Right forelimb (tissue), 1 donor: ENCODE measurements around the gene ANGPTL8.

Source experiments
- DNase-seq: peaks from one replicate; pipeline ENCODE4 v3.0.0-alpha.2; 2018

ANGPTL8 gene

GRCh38 chr19:11264452-11265176, 25.2 kb downstream of the ANGPTL8 start:
- DNase-seq, result no peak

GRCh38 chr19:11265177-11265784, 25.9 kb downstream of the ANGPTL8 start:
- no peak for DNase-seq

DNA sequence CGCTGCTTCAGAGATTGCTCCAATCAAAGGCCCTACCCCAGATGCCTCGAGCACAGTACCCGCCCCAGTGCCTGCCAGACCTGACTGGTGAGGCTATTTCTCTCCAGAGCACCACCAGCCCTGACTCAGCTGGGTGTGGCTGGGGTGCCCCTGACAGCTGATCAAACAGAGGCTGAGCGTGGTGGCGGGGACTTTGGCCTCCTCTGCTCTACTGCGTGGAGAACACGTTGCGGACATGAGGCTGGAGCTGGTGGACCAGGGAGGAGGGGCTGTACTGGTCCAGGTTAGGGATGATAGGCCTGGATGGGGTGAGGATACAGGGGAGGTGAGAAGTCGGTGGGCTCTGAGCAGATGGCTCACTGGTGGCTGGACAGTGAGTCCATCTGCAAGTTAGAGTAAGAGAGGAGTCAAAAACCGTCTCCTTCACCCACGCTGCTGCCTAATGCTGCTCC, 26.4 kb downstream of the ANGPTL8 start:
- DNase-seq, result no peak

DNA sequence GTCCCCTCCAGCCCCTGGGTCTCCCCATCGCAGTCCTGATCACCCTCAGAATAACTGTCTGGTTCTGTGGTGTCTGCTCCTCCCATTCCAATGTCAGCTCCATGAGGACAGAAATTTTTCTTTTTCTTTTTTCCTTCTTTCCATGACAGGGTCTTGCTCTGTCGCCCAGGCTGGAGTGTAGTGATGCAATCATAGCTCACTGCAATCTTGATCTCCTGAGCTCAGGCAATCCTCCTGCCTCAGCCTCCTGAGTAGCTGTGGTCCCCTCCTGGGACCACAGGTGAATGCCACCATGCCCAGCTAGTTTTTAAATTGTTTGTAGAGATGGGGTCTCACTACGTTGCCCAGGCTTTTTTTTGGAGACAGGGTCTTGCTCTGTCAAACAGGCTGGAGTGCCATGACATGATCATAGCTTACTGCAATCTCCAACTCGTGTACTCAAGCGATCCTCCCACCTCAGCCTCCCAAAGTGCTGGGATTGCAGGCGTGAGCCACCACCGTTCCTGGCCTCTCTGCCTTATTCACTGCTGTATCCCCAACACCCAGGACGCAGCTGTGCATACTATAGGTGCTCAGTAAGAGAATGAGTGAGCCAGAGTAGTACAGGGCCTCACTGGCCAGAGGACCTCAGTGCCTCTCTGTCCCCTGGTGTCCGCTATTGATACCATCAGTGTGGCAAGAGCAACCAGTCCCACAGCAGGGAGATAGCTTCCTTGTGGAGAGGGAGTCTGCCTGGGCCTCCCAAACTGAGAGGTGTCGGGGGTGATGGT, 28.1 kb downstream of the ANGPTL8 start:
- no peak for DNase-seq

DNA sequence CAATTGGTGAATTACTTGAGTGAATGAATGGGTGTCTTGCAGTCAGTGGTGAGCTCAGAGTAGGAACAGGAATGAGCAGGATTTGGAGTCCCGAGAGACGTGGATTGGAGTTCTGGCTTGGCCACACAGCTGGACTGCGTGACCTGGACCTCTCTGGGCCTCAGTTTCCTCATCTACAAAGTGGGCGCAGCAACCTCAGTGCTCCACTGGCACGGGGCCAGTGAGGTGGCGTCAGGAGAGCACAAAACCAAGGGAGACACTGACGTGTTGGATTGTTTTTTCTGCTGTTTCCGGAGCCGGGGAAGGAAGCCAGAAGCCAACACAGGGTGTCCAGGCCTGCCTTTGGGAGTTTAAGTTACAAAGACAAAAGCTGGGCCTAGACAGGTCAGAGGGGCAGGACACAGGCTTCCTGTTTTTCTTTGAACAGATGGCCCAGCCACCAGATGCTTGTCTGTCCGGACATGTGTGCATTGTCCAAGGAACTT, 29.4 kb downstream of the ANGPTL8 start:
- DNase-seq, result peak; percentile 63

GRCh38 chr19:11269408-11269807, 30.0 kb downstream of the ANGPTL8 start:
- DNase-seq, result no peak

GRCh38 chr19:11273296-11273695, 33.9 kb downstream of the ANGPTL8 start:
- DNase-seq, result no peak

DNA sequence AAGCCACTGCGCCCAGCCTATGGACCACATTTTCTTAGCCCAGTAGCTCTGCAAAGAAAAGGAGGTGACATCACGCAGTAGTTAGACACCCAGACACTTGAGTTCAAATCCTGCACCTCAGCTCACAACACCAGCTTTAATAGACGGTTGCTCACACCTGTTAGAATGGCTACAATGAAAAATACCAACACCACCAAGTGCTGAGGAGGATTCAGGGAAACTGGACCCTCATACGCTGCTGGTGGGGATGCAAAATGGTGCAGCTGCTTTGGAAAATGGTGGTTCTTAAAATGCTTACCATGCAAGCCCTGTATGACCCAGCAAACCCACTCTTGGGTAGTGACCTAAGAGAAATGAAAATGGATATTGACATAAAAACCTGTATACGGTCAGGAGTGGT, 34.6 kb downstream of the ANGPTL8 start:
- no peak for DNase-seq

- DNase-seq, result no peak
Measured at GRCh38 chr19:11274533-11275086, 35.2 kb downstream of the ANGPTL8 start.

- DNase-seq, result no peak
Measured at GRCh38 chr19:11278670-11279069, 39.3 kb downstream of the ANGPTL8 start.

DNA sequence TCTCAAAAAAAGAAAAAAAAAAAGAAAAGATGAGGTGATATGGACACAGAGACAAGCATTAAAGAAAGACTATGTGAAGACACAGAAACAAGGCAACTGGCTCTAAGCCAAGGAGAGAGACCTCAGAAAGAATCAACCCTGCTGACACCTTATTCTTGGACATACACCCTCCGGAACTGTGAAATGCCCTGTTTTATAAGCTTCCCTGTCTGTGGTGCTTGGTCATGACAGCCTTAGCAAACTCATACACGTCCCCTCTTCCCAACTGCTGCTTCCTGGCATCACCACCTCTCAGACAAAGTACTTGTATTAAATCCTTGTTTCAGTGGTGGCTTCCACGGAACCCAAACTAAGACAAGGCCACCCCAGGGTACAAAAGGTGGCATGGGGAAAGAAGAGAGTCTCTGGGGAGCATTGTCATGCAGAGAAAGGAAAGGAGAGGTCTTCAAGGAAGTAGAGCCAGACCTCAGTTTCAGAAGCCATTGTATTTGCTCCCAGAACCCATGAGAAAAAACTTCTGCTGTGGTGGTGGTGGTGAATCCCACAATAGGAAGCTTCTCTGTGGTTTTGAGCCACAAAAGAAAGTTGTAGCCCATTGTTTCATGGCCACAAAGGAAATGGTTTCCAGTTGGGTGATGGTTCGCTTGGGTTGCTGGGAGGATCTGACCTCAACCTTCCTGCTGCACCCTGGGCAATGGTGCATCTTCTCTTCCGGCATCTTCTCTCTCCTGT, 40.3 kb downstream of the ANGPTL8 start:
- DNase-seq, result no peak

DNA sequence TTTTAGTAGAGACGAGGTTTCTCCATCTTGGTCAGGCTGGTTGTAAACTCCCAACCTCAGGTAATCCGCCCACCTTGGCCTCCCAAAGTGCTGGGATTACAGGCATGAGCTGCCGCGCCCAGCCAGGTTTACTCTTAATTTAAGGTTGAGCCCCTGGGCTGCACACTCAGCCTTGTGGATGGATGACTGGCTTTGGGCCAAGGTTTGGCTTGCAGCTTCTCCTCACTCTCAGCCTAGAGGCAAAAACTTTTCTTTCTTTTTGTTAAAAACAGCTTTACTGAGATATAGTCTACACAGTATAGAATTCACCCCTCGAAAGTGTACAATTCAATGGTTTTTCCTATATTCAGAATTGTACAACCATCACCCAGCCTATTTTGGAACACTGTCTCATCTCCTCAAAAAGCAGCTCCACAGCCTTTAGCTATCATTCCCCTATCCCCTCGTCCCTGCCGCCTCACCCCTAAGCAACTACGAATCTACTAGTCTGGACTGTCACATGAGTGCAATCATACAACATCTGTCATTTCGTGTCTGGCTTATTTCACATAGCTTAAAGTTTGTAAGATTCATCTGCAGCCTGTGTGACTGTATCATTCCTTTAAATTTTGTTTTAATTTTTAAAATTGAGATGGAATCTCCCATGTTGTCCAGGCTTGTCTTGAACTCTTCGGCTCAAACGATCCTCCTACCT, 42.1 kb downstream of the ANGPTL8 start:
- no peak for DNase-seq

- DNase-seq, result no peak
Measured at GRCh38 chr19:11284515-11284914, 45.1 kb downstream of the ANGPTL8 start.

- DNase-seq, result no peak
Measured at GRCh38 chr19:11286312-11286974, 47.0 kb downstream of the ANGPTL8 start.

- DNase-seq, result no peak
Measured at GRCh38 chr19:11288349-11288748, 48.9 kb downstream of the ANGPTL8 start.

- DNase-seq, result no peak
Measured at GRCh38 chr19:11290256-11290655, 50.8 kb downstream of the ANGPTL8 start.

- no peak for DNase-seq
Measured at GRCh38 chr19:11291415-11291814, 52.0 kb downstream of the ANGPTL8 start.
